HCEC 1CT (cell line): Measurements from ENCODE around the gene BRAT1.

ENCODE experiments used
- DNase-seq: peaks from one replicate; pipeline ENCODE4 v3.0.0-alpha.2; 2017

Gene BRAT1

DNA sequence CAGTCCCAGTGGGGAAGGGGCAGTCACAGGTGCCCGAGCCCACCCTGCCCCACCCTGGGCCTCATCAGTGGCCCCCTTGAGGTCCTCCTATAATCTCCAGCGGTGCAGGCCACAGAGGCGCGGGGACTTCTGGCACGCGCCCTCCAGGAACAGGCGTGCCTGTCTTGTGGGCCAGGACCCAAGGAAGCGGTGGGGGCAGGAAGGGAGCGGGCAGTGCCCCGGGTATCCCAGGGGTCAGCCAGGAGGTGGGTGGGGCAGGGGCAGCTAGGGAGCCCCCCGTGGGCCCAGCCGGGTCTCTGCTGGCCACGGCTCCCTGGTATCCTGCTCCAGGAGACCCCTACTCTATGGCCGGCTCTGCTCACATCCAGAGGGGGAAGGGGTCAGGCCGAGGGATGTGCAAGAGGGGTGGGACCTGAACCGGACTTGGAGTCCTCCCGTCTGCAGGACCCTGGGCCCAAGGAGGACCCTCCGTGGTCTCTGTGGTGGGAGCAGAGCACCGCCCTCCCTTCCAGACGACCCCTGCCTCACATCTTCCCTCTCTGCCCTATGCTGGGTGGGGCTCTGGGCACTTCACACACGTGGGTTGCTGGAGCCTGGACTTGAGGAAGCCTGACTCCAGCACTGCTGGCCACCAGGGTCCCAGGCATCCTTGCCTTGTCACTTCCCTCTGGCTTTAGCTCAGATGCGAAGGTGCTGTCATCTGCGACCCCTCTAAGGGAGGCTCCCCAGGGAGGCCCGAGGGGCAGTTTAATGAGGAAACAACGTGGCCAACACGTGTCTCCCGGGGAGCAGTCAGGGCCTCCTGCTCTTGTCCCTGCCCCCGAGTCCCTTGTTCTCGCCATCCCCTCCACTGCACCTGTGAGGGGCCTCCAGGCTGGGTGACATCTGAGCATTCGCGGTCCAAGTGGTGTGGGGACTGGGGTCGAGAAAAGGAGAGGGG is 60.9 kb downstream of the BRAT1 start:
- DNase-seq, result no peak

DNA sequence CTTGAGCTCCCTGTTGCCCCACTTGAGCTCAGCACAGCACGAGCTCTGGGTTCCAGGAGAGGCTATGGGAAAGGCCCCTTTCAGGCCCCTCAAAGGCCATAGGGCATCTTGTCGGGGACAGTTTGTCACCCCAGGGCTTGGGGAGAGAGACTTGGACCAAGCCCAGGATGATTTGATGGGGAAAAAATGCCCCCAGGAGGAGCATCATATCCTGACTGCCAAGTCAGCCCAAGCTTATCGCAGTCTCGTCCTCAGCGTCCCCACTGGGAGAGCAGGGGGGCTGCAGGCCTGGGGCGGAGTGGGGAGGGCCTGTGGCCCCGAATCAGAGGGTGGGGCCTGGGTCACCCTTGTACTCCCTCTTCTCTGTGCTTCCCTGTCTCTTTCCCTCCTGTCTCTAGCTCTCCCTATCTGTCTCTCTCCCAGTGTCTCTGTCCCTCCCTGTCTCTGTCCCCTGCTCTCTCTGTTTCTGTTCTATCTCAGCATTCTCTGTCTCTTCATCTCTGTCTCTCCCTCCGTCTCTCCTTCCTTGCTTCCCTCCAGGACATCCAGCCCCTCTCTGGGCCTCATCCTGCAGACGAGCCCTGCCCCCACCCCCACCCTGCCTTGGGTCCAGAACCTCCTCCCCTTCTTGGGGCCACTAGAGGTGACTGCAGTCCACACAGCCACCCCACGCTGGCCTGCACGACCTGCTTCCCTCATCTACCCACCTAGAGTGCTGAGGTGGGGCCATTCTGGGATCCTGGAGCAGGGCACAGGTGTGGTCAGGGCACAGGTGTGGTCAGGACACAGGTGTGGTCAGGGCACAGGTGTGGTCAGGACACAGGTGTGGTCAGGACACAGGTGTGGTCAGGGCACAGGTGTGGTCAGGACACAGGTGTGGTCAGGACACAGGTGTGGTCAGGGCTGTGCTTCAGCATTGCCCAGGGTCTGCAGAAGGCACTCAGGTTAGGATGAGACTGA is 61.8 kb downstream of the BRAT1 start:
- no peak for DNase-seq

DNA sequence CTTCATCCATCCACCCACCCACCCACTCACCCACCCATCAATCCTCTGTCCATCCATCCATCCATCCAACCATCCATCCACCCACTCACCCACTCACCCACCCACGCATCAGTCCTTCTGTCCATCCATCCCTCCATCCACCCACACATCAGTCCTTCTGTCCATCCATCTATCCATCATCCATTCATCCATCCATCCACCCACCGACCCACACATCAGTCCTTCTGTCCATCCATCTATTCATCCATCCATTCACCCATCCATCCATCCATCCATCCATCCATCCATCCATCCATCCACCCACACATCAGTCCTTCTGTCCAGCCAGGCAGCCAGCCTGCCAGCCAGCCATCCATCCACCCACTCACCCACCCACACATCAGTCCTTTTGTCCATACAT is 63.3 kb downstream of the BRAT1 start:
- DNase-seq, result no peak

DNA sequence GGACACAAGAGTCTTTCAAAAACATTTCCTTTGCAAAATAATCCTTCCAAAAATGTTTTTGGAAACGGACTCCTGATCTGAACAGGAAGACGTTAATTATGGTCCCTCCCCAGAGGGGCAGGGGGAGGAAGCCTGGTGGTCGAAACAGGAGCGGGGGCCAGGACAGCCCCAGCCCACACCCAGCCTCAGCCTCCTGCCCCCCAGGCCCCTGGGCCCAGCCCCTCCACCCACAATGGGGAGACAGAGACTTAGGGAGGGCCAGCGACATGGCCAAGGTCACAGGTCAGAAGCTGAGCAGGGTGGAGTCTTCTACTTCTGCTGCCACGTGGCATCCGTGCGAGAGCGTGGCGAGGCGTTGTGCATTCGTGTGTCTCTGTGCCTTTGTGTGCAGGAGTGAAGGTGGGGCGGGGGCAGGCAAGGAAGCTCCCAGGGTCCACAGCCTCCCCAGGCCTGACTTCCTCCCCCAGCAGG is 65.1 kb downstream of the BRAT1 start:
- no peak for DNase-seq

DNA sequence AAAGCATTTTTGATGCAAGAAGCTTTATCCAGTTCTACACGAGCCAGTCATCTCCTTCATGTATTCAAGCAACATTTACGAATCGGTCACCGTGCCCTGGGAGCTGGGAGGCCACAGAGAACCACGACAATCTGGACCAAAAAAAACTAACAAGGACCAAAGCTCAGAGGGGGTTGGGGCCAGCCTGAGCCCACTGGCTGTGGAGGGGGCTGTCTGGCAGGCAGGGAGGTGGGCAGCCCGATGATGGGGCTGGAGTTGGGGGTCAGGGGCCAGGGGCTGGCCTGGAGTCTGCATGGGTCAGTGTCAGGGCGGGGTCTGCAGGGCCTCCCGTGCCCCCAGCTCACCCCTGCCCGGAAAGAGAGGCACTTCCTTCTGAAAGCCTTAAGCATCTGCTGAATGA is 66.6 kb downstream of the BRAT1 start:
- no peak for DNase-seq

DNA sequence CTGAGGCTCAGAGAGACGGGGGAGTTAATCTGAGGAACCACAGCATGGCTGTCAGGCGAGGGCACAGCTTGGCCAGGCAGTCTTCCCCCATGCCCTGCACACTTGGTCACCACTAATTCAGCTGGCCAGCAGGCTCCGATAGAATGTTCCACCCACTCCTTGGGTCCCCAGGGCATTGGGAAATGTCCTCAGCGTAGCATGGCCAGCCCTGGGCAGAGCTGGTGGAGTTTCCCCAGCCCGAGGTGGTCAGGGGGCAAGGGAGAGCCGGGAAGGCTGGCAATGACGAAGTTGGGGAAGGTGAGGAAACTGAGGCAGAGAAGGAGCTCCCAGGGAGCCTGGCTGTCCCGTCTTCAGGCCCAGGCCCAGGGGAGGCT is 67.1 kb downstream of the BRAT1 start:
- DNase-seq, result no peak
